ENCODE measurements around the gene LILRA5. TPM values are rescaled to one million over a fixed set of nuclear protein-coding genes. Genes with fewer than 3 reads are reported as not detected.

LILRA5 gene
- 10 to 100 TPM in 1 of 4 donors, 1 to 10 TPM in 3; 3.1 to 23.3 (median 3.4) TPM for total RNA-seq

- TF ChIP-seq CTCF (IDR thresholded peaks at IDR 0.05; ENCODE audit: low read depth) = no peak
Measured at GRCh38 chr19:54312436-54313377, at the start of gene LILRA5. LILRA5 (minus strand) TSS chr19:54313166; CDS start chr19:54313019, 147 bp downstream.

- no peak for TF ChIP-seq CTCF (IDR thresholded peaks at IDR 0.05; ENCODE audit: low read depth)
Measured at GRCh38 chr19:54357381-54357780, 44.4 kb upstream of the LILRA5 start.

GRCh38 chr19:54356444-54357056 is 43.6 kb upstream of the LILRA5 start:
- no peak for TF ChIP-seq CTCF (IDR thresholded peaks at IDR 0.05; ENCODE audit: low read depth)

- no peak for TF ChIP-seq CTCF (IDR thresholded peaks at IDR 0.05; ENCODE audit: low read depth)
Measured at GRCh38 chr19:54355675-54356074, 42.7 kb upstream of the LILRA5 start.

- no peak for TF ChIP-seq CTCF (IDR thresholded peaks at IDR 0.05; ENCODE audit: low read depth)
Measured at GRCh38 chr19:54354761-54355160, 41.8 kb upstream of the LILRA5 start.

GRCh38 chr19:54352546-54352945 is 39.6 kb upstream of the LILRA5 start:
- no peak for TF ChIP-seq CTCF (IDR thresholded peaks at IDR 0.05; ENCODE audit: low read depth)

- TF ChIP-seq CTCF (IDR thresholded peaks at IDR 0.05; ENCODE audit: low read depth) = no peak
Measured at GRCh38 chr19:54352041-54352440, 39.1 kb upstream of the LILRA5 start.

Measured in subcutaneous adipose tissue (tissue), 4 donors.